ENCODE data around the gene TSPAN9. TPM values are rescaled to one million over a fixed set of nuclear protein-coding genes. Genes with fewer than 3 reads are reported as not detected.
A peak's percentile ranks its signal among the peaks of the same experiment; 100 is the strongest.

TSPAN9 gene
- total and polyA plus RNA-seq, 4 donors, result 17.4 to 62.9 (median 34.2) TPM

- peaks cover 13 to 74% (median 61%) of the 10 kb centered on the region in 4 donors for H3K4me1 ChIP-seq (ENCODE audit: control insufficient read depth in 4 of 4, insufficient read depth in 4 of 4, low read length in 3 of 4)
- TF ChIP-seq YY1 (IDR thresholded peaks at IDR 0.05) (no peak), NR2F2 (IDR thresholded peaks at IDR 0.05) (no peak), ATF3 (IDR thresholded peaks at IDR 0.05) (no peak), EGR1 (IDR thresholded peaks at IDR 0.05; ENCODE audit: low read depth in 2 of 2) (no peak), CTCF (IDR thresholded peaks at IDR 0.05; ENCODE audit: low read depth, low read length, missing input control) (no peak), SP1 (IDR thresholded peaks at IDR 0.05) (no peak), RAD21 (IDR thresholded peaks at IDR 0.05) (no peak), TAF1 (conservative IDR thresholded peaks at IDR 0.05) (no peak), ZBTB33 (IDR thresholded peaks at IDR 0.05) (no peak), GABPA (IDR thresholded peaks at IDR 0.05 in 1 of 2, conservative IDR thresholded peaks at IDR 0.05 in 1 of 2) (no peak), HNF4A (conservative IDR thresholded peaks at IDR 0.05) (no peak), MAX (IDR thresholded peaks at IDR 0.05) (no peak), RXRA (IDR thresholded peaks at IDR 0.05) (no peak), FOXA1 (IDR thresholded peaks at IDR 0.05) (no peak), REST (IDR thresholded peaks at IDR 0.05) (no peak), FOXA2 (IDR thresholded peaks at IDR 0.05) (no peak), JUND (IDR thresholded peaks at IDR 0.05) (no peak), HNF4G (IDR thresholded peaks at IDR 0.05) (no peak)
- no peak for DNase-seq (ENCODE audit: low spot score)
- peak overlapping the region; percentile 84 to 91 for H3K9ac ChIP-seq (ENCODE audit: low read depth in 1 of 2, low read length in 2 of 2)
- WGBS, result 41% methylated on average over 12 of the region's 12 CpGs
- no peaks in the 10 kb centered on the region for H3K27me3 ChIP-seq (ENCODE audit: control insufficient read depth in 4 of 4, insufficient read depth in 4 of 4, low read length in 3 of 4)
- H3K27ac ChIP-seq (ENCODE audit: low read depth in 1 of 2, low read length in 2 of 2), result peak overlapping the region; percentile 85 to 97
- no peaks in the 10 kb centered on the region for H3K36me3 ChIP-seq (ENCODE audit: control insufficient read depth in 4 of 4, insufficient read depth in 3 of 4, low read depth in 1 of 4, low read length in 3 of 4)
- H3K4me3 ChIP-seq (ENCODE audit: low read depth in 1 of 3, low read length in 3 of 3), result peak overlapping the region; percentile 37 to 53 (median 50)
- H3K9me3 ChIP-seq (ENCODE audit: control insufficient read depth in 4 of 4, low read length in 3 of 4), result no peaks in the 10 kb centered on the region
Observed at GRCh38 chr12:3084742-3085141, 7.6 kb downstream of the TSPAN9 start.

Data from liver (tissue), 9 donors.